GM12892 (cell line): ENCODE data around the gene EGFR.

Experiments
- POLR2A ChIP-seq: IDR thresholded peaks from 2 replicates; pipeline ENCODE4 v1.6.1; 2011; ENCODE audit warnings: low read depth, low read length, control low read depth
- POLR2AphosphoS5 ChIP-seq: IDR thresholded peaks from 2 replicates; pipeline ENCODE4 v1.6.1; 2011; ENCODE audit warnings: low read depth, low read length, control low read depth

DNA sequence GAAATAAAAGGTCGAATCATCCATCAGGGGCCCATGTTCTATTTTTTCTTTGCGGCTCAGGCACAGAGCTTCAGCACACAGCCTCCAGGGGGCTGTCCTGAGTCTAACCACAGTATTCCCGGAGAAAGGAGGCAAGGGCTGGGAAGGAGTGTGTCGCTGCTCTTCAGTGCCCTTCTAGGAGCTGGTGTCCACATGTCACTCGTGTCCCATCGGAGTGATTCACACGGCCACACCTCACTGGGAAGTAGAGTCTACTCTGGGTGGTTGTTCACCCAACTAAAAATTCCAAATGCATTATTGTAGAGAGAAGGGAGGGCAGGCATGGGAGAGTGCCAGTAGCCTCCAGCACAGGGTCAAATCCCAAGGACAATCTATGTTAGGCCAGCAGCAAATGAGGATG, 231.5 kb downstream of the EGFR start:
- TF ChIP-seq POLR2A (no peak), POLR2AphosphoS5 (no peak)
